Measurements from ENCODE around the gene SLC35E3. TPM values are rescaled to one million over a fixed set of nuclear protein-coding genes. Genes with fewer than 3 reads are reported as not detected.

Gene SLC35E3
- total RNA-seq, 1 donor from 2014 or later, result 16.5 TPM

- H3K4me1 ChIP-seq, result peaks cover 24% of the 10 kb centered on the region
- H3K27me3 ChIP-seq (ENCODE audit: low read depth), result no peaks in the 10 kb centered on the region
- H3K4me3 ChIP-seq, result no peak overlapping the region
- H3K9me3 ChIP-seq, result no peaks in the 10 kb centered on the region
- ATAC-seq, result no peak
- peaks cover 14% of the 10 kb centered on the region for H3K36me3 ChIP-seq
- no peak for DNase-seq
- intact Hi-C loops (cut with DNase I), result no loop called here
- TF ChIP-seq CTCF (IDR thresholded peaks at IDR 0.05), result no peak
- H3K27ac ChIP-seq, result no peak overlapping the region
Observed at GRCh38 chr12:68743356-68743755, 2.6 kb upstream of the SLC35E3 start.

- no peak for ATAC-seq
- H3K4me1 ChIP-seq, result peaks cover 25% of the 10 kb centered on the region
Observed at GRCh38 chr12:68745376-68745903, 536 bp upstream of the SLC35E3 start.

GRCh38 chr12:68746572-68747180, 700 bp downstream of the SLC35E3 start:
- TF ChIP-seq CTCF (IDR thresholded peaks at IDR 0.05), result no peak
- ATAC-seq, result peak; percentile 74 to 77

More at GRCh38 chr12:68745376-68745903, 536 bp upstream of the SLC35E3 start:
- no peaks in the 10 kb centered on the region for H3K27me3 ChIP-seq (ENCODE audit: low read depth)
- no peak for TF ChIP-seq CTCF (IDR thresholded peaks at IDR 0.05)
- peak overlapping the region; percentile 71 for H3K4me3 ChIP-seq
- no peak for DNase-seq
- intact Hi-C loops (cut with DNase I), result no loop called here
- peak overlapping the region; percentile 80 for H3K27ac ChIP-seq
- no peaks in the 10 kb centered on the region for H3K9me3 ChIP-seq
- peaks cover 16% of the 10 kb centered on the region for H3K36me3 ChIP-seq

GRCh38 chr12:68749443-68749842, 3.5 kb downstream of the SLC35E3 start:
- Histone ChIP-seq H3K4me1 (peaks cover 25% of the 10 kb centered on the region), H3K27me3 (ENCODE audit: low read depth) (no peaks in the 10 kb centered on the region), H3K4me3 (no peak overlapping the region), H3K9me3 (no peaks in the 10 kb centered on the region), H3K36me3 (peaks cover 31% of the 10 kb centered on the region), H3K27ac (no peak overlapping the region)
- no peak for ATAC-seq
- intact Hi-C loops (cut with DNase I), result no loop called here
- no peak for TF ChIP-seq CTCF (IDR thresholded peaks at IDR 0.05)
- DNase-seq, result no peak

More at GRCh38 chr12:68746572-68747180, 700 bp downstream of the SLC35E3 start:
- Histone ChIP-seq H3K9me3 (no peaks in the 10 kb centered on the region), H3K27ac (peak overlapping the region; percentile 80), H3K36me3 (peaks cover 19% of the 10 kb centered on the region), H3K27me3 (ENCODE audit: low read depth) (no peaks in the 10 kb centered on the region), H3K4me3 (peak overlapping the region; percentile 71), H3K4me1 (peaks cover 25% of the 10 kb centered on the region)
- peak; percentile 71 for DNase-seq
- intact Hi-C loops (cut with DNase I), result no loop called here

GRCh38 chr12:68749861-68750260, 3.9 kb downstream of the SLC35E3 start:
- H3K9me3 ChIP-seq, result no peaks in the 10 kb centered on the region
- H3K4me3 ChIP-seq, result no peak overlapping the region
- ATAC-seq, result no peak
- H3K27me3 ChIP-seq (ENCODE audit: low read depth), result no peaks in the 10 kb centered on the region
- DNase-seq, result no peak
- intact Hi-C loops (cut with DNase I), result no loop called here
- TF ChIP-seq CTCF (IDR thresholded peaks at IDR 0.05), result no peak
- H3K36me3 ChIP-seq, result peaks cover 35% of the 10 kb centered on the region
- peaks cover 25% of the 10 kb centered on the region for H3K4me1 ChIP-seq
- no peak overlapping the region for H3K27ac ChIP-seq
